Activated CD4-positive, alpha-beta T cell treated with anti-CD3 and anti-CD28 coated beads, Interleukin-2, amount 50 U/mL, for 4 hours (primary cell): ENCODE results near the gene RAB3A.
"Not testable (repeated sequence)": the region's sequence is repeated elsewhere in the genome, so short reads cannot be mapped to it uniquely, and the experiment has no call there.

ENCODE experiments used
- DNase-seq, 2 experiments: peaks; one replicate each; pipeline ENCODE4 v3.0.0-alpha.2; 2020

The RAB3A gene

DNA sequence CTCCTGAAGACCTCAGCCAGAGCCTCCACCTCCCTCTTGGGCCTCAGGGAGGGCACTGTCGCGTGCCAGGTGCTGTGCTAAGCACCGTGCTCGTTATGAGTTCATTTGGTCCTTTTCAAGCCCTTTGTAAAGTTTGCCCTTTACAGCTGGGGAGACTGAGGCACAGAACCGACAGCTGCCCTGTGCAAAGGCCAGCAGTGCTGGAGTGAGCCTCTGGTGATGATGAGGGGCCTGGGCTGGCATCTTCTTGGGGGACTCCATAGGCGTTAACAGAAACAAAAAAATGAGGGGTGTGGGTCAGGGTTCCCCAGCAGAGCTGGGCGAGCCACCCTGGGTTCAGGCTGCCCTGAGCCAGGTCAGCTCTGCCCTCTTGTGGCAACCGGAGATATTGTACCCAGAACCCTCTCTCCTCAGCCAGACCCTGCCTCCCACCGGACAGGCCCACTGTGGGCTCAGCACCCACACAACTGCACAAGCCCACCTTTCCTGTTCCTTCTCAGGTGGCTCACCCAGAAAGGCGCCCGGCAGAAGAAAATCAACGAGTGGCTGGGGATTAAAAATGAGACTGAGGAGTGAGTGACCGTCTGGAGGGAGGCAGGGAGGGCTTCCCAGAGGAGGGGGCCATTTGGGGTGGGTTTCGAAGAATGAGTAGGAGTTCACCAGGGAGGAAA is 35.7 kb downstream of the RAB3A start:
- peak; percentile 46 to 59 for DNase-seq

- DNase-seq, result no peak
These were observed 36.8 kb downstream of the RAB3A start for GRCh38 chr19:18167011-18167410.

- no peak for DNase-seq
These were observed 37.9 kb downstream of the RAB3A start for GRCh38 chr19:18165794-18166544.

DNA sequence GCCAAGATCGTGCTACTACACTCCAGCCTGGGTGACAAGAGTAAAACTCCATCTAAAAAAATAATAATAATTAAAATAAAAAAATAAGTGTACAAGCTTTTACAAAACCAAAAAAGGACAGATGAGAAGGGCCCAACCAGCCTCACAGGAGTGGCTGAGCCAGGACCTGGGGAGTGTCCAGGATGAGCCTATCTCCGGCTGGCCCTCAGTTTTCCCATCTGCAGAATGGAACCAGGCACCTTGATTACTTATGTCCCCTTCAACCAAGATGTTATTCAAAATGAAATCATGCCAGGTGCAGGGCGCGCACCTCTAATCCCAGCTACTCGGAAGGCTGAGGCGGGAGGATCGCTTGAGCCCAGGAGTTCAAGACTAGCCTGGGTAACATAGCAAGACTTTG is 39.8 kb downstream of the RAB3A start:
- no peak for DNase-seq

GRCh38 chr19:18161636-18162002 is 42.2 kb downstream of the RAB3A start:
- DNase-seq, result no peak

- peak; percentile 67 to 68 for DNase-seq
These were observed 42.7 kb downstream of the RAB3A start for GRCh38 chr19:18160971-18161635.

DNA sequence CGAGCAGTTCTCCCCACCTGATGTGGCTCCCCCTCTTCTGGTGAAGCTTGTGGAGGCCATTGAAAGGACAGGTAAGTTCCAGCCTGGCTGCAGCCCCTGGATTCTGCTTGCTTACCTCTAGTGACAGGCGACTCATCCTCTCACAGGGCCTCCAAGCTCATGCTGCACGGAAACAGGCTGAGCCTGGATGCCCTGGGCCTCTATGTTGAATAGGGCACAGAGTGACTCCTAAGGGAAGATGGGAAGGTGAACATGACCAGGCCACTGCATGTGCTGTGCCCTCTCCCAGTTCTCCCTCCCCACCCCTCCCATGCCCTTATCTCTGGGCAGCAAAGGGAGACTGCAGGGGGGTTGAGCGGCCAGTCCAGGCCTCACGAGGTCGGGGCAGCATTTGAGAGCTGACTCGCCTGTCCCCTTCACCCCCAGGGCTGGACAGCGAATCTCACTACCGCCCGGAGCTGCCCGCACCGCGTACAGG is 43.3 kb downstream of the RAB3A start:
- DNase-seq, result no peak

DNA sequence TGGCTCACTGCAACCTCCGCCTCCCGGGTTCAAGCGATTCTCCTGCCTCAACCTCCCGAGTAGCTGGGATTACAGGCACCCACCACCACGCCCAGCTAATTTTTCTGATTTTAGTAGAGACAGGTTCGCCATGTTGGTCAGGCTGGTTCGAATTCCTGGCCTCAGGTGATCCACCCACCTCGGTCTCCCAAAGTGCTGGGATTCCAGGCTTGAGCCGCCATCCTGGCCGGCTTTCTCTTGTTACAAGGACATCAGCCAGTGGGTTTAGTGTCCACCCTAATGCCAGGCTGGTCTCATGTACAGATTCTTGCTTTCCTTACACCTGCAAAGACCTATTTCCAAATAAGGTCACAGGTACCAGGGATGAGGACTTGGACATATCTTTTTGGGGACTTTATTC is 44.0 kb downstream of the RAB3A start:
- DNase-seq, result no peak

DNA sequence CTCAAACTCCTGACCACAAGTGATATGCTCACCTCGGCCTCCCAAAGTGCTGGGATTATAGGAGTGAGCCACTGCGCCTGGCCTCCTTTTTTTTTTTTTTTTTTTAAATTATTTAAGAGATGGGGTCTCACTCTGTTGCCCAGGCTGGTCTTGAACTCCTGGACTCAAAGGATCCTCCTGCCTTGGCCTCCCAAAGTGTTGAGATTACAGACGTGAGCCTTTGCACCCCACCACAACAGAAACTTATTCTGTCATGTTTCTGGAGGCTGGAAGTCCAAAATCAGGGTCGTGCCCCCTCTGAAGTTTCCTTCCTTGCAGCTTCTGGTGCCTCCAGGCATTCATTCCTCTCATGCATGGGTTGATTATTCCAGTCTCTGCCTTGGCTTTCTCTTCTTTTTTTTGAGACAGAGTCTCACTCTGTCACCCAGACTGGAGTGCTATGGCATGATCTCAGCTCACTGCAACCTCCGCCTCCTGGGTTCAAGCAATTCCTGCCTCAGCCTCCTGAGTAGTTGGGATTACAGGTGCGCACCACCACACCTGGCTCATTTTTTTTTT is 44.7 kb downstream of the RAB3A start:
- not testable (repeated sequence) for DNase-seq

DNA sequence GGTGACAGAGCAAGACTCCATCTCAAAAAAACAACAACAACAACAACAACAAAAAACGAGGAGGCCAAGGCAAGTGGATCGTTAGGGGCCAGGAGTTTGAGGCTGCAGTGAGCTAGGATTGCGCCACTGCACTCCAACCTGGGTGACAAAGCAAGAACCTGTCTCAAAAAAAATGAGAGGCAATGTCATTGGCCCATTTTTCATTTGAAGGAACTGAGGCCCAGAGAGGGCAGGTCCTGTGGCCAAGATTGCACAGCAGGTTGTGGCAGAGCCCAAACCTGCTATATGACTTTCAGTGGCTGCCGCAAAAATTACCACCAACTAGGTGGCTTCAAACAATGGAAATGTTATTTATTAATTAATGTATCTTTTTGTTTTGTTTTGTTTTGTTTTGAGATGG is 45.4 kb downstream of the RAB3A start:
- no peak for DNase-seq

GRCh38 chr19:18157465-18158063 is 46.3 kb downstream of the RAB3A start:
- DNase-seq, result no peak

- DNase-seq, result no peak
These were observed 46.9 kb downstream of the RAB3A start for GRCh38 chr19:18156841-18157464.

DNA sequence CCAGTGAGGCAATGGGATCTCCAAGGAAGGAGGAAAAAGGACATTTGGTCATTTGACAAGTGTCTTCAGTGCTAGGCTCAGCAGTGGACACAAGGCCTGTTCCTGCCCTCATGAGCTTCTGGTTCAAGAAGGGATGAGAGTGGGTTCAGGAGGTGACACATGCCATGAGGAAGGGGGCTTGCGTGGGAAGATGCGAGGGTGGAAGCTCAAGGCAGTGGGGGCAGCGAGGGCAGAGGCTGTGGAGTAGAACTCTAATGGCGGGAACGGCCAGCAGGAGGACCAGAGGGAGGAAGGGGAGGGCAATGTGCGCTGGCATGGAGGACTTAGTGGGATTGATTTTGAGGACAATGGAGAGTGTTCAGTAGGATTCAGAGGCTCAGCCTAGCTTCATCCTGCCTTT is 47.6 kb downstream of the RAB3A start:
- DNase-seq, result no peak

DNA sequence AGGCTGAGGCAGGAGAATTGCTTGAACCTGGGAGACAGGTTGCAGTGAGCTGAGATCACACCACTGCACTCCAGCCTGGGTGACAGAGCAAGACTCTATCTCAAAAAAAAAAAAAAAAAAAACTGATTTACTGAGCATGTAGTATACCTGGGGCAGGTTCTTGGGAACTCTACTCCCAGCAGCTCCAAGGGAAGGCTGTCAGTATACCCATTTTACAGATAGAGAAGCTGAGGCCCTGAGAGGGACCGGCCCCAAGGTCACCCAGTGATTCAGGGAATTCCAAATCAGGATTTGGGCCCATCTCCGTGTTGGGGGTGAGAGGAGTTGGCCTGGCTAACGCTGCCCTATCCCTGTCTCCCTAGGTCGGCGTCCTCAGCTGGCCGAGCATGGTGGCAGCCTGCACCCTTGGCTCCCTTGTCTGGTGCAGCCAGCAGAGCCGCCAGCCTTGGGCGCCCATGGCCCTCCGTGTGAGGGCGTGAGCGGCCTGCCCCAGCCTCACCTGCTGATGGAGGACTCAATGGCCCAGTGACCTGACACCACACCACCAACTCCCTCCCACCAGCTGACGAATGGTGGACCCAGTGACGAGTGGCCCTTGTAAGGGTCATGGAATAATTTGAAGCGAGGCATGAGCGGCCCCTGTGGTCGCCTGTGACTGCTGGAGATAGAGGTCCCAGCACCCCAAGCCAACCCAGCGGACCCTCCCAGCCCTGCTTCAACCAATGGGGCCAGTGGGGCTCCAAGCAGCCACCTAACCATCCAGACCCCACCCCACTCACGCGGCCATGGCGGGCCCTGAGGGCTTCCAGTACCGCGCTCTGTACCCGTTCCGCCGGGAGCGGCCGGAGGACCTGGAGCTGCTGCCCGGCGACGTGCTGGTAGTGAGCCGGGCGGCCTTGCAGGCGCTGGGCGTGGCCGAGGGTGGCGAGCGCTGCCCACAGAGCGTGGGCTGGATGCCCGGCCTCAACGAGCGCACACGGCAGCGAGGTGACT is 48.5 kb downstream of the RAB3A start:
- DNase-seq, result no peak

DNA sequence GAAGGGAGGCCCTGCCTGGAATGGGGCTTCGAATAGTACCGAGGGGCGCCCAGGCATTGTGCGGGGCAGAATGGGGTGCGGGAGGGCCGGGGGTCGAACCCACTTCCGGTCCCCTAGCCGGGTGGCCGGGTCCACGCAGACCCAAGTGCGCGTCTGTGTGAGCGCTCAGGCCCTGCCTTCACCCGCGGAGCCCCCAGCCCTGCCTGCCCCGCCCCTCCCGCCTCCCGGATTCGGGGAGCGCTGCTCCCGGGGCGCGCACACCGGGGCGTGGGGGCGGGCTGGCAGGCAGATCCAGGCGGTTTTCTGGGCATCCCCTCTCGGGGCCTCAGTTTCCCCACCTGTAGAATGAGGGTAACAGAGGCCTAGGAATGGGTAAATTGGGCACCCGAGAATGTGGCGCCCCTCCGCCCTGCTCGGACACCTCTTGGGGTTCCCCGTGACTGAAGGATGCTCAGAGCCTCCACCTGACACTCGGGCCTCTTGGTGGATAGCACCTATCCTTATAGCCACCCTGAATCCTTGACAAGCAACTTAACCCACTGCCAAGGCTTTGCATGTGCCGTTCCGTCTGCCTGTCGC is 50.2 kb downstream of the RAB3A start:
- DNase-seq, result no peak

DNA sequence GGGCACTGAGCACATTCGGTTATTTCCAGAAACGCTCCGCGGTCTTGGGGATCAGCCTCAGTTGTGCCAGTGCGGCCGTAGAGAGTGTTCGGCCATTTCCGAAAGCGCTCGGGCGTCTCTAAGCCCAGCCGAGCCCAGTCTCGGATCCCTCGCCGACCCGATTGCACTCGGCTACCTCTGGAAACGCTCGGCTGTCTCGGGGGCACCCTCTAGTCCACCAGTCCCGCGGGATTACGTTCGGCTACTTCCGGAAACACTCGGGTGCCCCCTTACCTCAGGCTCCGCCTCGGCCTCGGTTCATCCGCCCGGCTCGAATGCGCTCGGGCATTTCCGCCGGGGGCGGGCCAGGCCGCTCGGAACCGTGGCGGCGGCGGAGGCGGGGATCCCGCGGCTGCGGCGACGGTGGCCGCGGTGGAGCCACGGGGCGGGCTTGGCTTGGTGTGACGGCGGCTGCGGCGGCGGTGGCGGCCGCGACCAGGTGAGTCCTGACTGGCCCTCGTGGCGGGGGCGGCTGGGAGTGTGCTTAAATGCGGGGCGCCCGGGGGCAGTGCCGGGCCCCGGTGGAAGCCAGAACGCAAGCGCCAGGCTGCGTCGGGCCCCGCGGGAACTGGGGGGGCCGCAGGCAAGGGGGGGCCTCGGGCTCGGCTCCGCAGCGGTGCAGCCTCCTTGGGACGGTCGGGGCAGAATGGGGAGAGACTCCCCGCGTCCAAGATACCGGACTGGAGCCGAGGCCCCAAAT is 50.9 kb downstream of the RAB3A start, which contains the start of gene PIK3R2:
Gene PIK3R2, plus strand, starts transcription at position 347 of the 739 bp plus-strand sequence. CDS start 2,717 bp downstream, outside the sequence.
- peak; percentile 99 for DNase-seq

DNA sequence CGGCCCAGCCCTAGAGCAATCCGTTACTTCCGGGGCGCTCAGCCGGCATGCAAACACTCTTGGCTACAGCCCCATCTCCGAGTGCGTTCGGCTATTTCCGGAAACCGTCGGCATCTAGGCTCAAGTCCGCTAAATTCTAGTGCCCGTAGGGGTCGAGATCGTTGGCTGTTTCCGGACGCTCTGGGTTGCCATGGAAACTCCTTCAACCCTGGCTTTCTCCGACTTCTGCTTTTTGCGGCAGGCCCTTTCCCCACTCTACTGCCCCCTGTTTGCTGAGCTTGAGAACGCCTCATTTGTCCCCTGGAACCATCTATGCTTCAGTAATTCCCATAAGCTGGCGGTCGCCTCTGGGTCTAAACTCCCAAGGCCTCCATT is 51.4 kb downstream of the RAB3A start:
- peak; percentile 93 to 94 for DNase-seq

DNA sequence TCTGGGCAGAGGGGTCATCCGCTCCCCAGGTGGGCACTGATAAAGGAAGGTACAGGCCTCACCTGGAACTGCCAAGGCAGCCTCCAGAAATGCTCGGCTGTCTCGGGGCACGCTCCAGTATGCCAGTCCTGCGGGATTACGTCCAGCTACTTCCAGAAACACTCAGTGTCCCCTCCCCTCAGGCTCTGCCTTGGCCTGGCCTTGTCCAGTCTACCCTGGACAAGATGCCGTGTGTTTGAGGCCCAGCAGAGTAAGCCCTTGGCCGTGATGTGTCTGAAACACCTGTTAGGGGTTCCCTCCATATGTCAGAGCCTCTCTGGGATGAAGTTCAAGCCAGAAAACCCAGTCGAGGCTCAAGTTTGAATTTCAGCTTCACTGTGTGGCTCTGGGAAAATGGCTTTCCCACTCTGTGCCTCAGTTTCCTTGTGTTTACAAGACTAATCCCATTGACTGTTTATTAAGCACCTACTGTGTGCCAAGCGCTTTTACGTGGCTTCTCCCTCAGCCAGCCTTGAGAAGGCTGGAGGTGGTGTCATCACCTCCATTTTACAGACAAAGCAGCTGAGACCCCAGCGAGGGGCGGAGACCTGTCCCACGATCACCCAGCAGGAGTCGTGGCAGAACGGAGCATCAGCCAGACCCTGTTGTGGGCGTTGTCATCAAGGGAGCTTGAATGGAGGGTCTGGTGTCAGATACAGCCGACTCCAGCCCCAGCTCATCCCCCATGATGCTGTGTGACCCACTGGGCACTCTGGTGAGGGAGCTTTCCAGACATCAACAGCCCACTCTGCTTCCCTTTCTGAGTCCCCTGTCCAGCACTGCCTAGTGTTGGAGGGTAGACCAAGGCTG is 52.8 kb downstream of the RAB3A start:
- no peak for DNase-seq

DNA sequence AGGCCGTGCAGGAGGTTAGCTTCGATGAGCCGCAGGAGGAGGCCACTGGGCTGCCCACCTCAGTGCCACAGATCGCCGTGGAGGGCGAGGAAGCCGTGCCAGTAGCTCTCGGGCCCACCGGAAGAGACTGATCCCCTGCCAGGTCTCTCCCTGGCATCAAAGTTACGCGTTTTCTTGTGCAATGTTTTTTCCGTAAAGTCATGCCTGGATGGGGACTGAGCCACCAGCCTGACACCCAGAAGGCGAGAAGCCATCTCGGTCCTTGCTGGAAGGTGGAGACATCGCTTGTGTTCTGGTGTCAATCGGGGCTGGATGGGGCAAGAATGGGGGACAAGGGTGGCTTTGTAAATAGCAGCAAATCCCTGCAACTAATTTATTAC is 54.3 kb downstream of the RAB3A start:
- DNase-seq, result no peak
